Right lobe of liver (tissue), 4 donors: ENCODE data around the gene TSC1.

Source experiments
- CTCF ChIP-seq, 4 donors: fragments of 200-600 bp in 3 of 4; fragments of 450-650 bp in 1 of 4; IDR thresholded peaks; one replicate each; pipeline versions ENCODE4 v1.5.1 to v1.8.0; 2016 to 2022; ENCODE audit warnings: antibody characterized with exemption in 4 of 4, mild to moderate bottlenecking in 2 of 4
- POLR2A ChIP-seq: fragments of 450-650 bp; IDR thresholded peaks from one replicate; pipeline ENCODE4 v1.6.1; 2017; ENCODE audit warnings: antibody characterized with exemption, mild to moderate bottlenecking
- donor health status: DM: no; HTN: no; CAD: no.
- donor health status: DM: no; HTN: no; CAD: no.
- donor health status: DM: no; HTN: yes; CAD: no.

- TF ChIP-seq CTCF (IDR thresholded peaks at IDR 0.05) (no peak), POLR2A (no peak)
Measured at GRCh38 chr9:132989414-132989996, 45.1 kb upstream of the TSC1 start.
